CD4-positive, alpha-beta T cell treated with Interleukin-6 for 4 hours (primary cell): ENCODE results near the gene CD82.

Experiments
- DNase-seq: peaks from one replicate; pipeline ENCODE4 v3.0.0-alpha.2; 2020; ENCODE audit warnings: mixed read lengths

Gene CD82

DNA sequence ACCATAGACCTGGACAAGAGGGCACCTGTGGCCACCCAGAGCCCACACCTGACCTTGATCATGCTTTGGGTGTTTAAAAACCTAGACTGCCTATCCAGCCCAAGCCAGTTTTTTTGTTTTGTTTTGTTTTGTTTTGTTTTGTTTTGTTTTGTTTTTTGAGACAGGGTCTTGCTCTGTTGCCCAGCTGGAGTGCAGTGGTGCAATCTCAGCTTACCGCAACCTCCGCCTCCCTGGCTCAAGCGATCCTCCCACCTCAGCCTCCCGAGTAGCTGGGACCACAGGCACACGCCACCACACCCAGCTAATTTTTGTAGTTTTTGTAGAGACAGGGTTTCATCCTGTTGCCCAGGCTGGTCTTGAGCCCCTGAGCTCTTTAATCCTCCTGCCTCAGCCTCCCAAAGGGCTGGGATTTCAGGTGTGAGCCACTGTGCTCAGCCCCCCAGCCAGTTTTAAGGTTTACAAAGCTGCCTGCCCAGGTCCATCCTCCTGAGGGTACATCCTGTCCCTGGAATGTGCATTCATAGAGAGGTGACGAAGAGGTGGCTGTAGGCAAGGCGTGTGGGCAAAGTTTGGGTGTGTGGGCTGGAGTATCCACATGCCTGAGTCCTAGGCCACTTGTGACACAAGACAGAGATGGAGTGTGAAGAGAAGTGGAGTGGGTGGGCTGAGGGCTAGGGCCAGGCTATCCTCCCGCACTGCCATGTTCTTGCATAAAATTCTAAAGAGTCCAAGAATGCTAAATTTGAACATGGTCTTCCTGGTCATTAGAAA is 3.3 kb upstream of the CD82 start:
- DNase-seq = no peak

DNA sequence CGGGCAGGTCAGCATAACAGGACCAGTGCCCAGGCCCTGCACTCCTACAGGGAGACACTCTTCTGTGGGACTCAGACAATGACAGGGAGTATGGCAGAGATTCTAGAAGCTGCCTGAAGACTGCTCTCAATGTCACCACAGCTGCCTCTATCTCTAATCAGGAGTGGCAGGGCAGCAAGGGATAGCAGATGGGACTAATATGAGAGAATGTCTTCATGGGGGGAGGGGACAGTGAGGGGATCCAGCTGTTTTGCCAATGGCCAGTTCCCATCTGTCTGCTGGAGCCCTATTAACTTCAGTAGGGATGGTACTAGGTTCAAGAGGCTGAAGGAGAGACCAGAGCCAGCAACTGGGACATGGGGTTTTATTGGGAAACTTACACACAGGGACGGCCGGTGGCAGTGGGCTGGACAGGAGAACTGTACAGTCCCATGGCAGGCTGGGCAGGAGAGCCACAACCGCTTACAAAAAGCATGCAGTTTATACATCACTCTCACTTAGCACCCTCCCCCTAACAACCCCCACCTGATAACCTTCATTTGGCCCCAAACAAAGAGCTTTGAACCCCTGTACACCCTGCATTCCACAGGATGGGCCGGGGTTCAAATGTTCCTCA is 2.5 kb upstream of the CD82 start:
- DNase-seq = no peak

DNA sequence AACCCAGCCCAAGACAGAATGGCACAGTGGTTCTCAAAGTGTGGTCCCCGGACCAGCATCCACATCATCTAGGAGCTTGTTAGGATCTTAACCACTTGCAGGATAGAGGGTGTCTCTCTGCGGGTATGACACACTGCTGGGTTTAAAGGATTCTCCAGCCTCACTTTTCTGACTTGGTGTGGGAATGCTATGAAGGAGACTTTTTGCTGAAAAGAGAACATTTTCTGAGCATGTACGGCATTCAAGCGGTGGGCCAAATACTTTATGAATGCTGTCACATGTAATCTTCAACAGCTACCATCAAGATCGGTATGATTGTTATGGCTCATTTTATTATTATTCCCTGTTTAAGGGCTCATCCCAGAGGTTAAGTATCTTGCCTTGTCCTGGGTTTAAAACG is 1.8 kb upstream of the CD82 start:
- no peak for DNase-seq

GRCh38 chr11:44564166-44564565 is 1.3 kb upstream of the CD82 start:
- DNase-seq = no peak

GRCh38 chr11:44564670-44565210 is 723 bp upstream of the CD82 start:
- DNase-seq = no peak

DNA sequence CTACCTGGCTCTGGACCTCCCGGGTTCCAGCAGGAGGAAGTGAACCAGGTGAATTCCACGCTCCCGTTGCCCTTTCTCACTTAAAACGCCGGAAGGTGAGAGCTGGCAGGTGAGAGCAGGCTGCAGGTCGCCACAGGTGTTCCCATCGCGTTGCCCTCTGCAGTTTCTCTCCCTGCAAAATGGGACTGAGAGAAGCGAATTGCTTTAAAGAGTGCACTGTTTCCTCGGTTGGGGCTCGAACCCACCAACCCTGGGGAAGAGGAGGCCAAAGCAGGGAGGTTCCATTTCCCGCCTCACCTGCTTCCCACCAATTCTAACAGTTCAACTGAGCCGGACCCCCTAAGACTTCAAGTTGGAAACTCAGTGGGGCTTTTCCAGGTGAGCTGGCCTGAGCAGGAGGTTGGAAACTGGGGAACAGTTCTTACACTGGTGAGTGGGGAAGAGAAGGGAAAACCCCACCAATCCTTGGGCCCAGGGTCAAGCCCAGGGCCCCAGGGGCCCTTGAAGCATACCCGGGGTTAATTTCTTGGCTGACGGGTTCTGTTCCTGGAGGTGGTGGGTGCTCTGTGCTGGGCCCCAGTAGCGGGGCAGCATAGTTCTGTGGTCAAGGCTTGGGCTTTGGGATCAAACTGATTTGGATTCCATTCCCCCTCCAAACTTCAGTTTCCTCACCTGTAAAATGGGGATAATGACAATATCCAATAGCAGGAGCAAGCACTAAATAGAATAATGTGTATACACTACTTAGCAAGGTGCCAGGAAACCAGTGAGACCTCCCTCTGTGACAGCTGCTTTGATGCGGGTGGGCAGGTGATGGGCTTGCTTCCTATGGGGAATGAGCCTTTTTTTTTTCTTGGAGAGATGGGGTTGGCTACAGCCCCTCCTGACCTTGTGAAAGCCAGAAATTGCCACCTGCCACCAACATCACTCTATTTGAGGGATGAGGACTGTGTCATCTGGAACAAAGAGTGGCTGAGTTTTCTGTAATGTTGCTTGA is 788 bp downstream of the CD82 start:
- peak; percentile 38 for DNase-seq

DNA sequence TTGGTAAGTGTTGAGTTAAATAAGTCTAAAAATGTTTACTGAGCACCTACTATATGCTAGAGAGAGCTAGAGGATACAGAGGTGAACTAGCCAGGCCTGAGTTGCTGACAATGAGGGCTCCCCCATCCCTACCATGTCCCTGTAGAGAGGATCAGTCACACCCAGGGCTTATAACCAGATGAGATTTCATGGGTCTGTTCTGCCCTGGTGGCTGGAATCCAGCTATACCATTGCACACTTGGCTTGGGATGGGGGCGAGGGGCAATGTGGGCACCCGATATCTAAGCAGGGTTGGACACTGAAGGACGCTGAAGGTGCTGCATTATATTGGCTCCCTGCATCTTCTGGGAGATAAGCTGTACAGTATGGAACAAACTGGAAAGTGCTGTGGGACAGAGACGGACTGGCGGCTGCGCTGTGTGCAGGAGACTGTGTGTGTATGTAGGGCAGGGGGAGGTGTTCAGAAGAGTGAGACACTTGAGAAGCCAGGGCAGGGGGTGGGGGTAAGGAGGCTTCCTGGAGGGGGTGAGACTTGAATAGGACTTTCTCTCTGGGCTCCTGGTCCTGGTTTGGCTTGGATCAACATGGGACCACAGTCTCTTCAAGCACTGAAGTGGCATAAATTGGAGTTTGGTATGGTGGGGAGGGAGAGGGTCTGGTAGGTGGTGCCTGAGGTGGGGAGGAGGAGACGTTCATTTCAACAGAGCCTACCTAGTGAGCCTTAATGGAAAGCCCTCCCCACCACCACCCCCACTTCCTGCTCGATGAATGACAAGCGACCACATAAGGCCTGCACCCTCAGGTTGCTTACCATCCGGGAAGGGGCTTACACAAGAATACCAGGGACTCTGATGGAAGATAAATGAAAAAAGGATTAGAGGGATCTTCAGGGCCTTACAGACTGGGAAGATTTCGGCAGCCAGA is 1.8 kb downstream of the CD82 start:
- peak; percentile 61 for DNase-seq

- no peak for DNase-seq
Measured at GRCh38 chr11:44567876-44568256, 2.4 kb downstream of the CD82 start.

DNA sequence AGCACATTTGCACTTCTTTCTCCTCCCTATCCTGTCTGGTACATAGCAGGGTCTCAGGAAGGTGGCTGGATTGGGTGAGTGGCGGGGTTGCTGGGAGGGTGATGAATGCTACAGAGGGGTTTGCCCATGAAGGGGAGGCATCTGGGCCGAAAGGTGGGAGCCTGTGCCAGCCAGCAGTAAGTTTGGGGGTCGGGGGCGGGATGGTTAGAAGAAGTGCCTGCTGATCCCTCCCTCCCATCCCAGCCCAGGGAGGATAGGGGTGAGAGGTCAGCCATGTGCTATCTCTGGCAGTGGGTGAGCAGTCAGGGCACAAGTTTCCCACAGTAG is 2.8 kb downstream of the CD82 start:
- DNase-seq = no peak

DNA sequence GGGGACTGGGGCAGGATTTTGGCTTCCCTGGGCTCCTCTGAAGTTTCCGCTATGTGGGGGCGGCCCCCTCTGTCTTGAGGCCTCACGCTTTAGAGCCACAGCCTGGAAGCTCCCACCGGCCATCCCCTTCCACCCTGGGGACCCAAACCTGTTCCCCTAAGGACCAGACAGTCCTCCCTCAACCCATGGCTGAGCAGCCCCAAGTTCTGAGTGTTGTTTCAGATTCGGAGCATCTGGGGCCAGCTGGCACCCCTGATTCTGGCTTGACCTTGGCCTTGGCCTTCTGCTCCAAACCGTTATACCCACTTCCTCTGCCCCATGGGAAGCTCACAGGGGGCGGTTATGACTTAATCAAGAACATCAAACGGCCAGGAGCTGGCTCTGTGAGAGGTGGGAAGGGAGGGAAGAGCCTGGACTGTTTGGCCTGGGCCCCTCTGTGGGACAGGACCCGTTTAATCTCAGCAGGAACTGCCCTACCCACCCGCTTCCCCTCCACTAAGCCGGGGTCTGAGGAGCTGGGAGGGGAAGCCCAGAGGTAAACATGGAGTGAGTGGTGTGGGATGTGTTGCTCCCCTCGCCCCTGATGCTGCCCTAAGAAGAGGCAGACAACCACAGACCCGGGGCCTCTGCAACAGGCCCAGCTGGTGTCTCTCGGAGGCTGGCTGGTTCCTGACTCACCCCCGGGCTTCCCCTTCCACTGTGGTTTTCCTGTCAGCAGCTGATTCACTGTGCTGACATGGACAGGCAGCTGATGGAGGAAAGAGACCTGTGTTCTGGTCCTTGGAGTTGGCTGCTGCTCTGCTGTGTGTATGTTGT is 3.4 kb downstream of the CD82 start:
- DNase-seq = peak; percentile 92

DNA sequence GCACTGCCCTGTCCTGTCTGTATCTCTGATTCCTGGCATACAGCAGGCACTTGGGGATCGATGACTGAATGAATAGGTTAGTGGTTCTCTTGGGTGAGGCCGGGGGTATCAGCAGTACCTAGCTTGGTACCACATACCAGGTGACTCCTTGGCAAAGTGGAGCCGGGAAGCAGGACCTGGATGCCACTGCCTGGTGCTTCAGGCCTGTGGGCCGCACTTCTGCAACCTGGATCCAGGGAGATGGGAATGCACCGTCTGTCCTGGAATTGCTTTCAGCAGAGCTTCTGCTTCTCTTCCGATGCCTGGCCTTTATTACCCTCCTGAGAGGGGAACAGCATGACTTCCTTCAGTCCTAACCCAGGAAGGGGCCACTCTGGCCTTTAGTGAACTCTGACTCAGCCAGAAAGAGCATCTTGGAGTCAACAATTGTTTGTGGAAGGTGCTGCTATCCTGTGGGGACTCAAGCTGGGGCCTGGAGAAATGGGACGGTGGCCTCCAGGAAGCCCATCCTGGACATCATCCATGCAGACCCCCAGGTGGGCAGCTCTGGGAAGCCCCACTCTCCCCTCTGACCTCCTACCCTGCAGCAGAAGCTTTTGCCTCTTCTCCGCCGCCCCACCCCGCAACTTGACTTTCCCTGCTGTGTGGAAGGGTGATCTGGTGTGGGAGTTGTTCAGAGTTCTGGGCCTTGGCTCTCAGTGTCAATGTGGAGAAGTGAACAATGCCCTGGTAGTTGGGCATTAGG is 5.1 kb downstream of the CD82 start:
- no peak for DNase-seq

GRCh38 chr11:44571871-44572270 is 6.4 kb downstream of the CD82 start:
- DNase-seq = no peak

- DNase-seq = no peak
Measured at GRCh38 chr11:44572436-44572835, 7.0 kb downstream of the CD82 start.

- no peak for DNase-seq
Measured at GRCh38 chr11:44572884-44573283, 7.4 kb downstream of the CD82 start.

DNA sequence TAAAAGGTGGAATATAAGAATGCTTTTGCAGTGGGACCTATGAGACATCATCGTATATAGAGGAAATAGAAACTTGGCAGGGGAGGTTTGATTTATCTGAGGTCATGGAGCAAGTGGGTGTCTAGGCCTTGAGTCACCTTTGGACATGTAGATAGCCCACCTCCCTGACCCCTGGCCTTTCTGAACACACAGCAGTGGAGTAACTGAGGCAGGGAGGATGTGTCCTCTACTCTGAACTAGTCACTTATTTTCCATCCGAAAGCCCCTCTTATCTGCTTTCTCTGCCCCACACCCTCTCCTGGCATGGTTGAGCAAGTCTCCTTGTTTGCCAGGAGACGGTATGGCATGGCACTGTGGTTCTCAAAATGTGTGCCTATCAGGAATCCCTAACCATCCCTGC is 7.9 kb downstream of the CD82 start:
- DNase-seq = no peak

DNA sequence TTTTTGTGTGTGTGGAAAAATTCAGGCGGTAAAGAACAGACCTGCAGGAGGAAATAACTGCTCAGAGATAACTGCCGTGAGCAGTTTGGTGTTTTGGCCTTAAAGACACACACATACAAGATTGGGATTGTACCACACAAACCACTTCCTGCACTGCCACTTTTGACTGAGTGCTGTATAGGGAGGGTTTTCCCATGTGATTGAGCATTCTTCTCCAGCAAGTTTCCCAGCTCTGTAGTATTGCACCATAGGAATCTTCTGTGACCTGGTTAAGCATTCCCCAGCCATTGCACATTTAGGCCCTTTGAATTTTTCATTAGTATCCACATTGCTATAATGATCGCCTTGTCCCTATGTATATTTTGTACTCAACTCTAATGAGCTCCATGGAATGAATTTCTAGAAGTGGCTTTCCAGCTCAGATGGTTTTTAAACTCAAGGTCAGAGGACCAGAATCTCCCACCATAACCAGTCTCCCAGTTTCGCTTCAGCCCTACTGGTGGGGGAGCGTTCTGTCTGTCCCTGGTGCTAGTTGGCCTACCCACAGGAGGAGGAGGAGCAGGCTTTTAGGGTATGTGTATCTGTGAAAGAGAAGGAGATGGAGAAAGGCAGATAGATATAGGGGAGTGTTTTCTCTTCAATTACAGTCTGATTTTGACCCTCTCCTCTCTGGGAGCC is 9.3 kb downstream of the CD82 start:
- peak; percentile 58 for DNase-seq

GRCh38 chr11:44575288-44575672 is 9.8 kb downstream of the CD82 start:
- no peak for DNase-seq

DNA sequence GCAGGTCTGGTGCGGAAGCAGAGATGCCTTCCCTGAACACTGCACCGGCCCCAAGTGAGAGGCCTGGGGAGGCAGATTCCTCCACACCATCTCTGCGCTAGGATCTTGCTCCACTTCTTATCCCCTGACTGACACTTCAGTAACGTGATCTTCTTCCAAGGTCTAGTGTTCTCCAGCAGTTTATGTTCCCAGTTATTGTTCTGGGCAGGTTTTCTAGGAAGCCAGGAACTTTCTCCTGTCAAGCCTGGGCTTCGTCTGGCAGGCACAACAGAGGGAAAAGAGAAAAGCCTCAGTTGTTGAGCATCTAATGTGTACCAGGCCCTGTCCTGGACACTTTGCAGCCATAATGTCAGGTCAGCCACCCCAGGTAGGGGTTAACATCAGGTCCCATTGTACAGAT is 10.5 kb downstream of the CD82 start:
- no peak for DNase-seq

DNA sequence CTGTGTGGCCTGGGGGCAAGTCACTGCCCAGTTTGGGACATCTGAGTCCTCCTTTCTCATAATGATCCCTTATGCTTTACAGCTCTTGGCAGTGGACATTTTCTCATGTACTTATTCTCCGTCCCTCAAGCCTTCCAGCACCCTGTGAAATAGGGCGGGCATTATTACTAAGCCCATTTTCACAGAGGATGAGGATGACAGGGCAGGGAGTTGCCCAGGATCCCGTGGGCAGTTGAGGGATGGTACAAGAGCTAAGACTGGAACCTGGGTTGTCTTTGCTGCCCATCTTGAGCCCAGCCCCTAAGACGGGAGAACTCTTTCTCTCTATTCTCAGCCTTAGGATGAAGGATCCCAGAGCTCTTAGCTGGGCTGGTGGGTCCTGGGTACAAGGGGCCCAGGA is 11.2 kb downstream of the CD82 start:
- DNase-seq = no peak

- no peak for DNase-seq
Measured at GRCh38 chr11:44577231-44577830, 11.9 kb downstream of the CD82 start.
